ENCODE results near the gene ANO1. TPM values are rescaled to one million over a fixed set of nuclear protein-coding genes. Genes with fewer than 3 reads are reported as not detected.
A peak's percentile ranks its signal among the peaks of the same experiment; 100 is the strongest.
"Not testable (repeated sequence)": the region's sequence is repeated elsewhere in the genome, so short reads cannot be mapped to it uniquely, and the experiment has no call there.

Gene ANO1
- total RNA-seq, 1 experiment from 2014 or later, result 8.4 TPM

GRCh38 chr11:70191495-70192140 is 113.5 kb downstream of the ANO1 start:
- peak; percentile 60 for DNase-seq (ENCODE audit: low read depth)

GRCh38 chr11:70192666-70193410 is 114.7 kb downstream of the ANO1 start:
- DNase-seq (ENCODE audit: low read depth), result no peak

GRCh38 chr11:70193411-70194292 is 115.5 kb downstream of the ANO1 start:
- DNase-seq (ENCODE audit: low read depth), result no peak

GRCh38 chr11:70194792-70195791 is 117.0 kb downstream of the ANO1 start:
- no peak for DNase-seq (ENCODE audit: low read depth)

GRCh38 chr11:70200212-70200844 is 122.2 kb downstream of the ANO1 start:
- DNase-seq (ENCODE audit: low read depth), result peak; percentile 68

- DNase-seq (ENCODE audit: low read depth), result not testable (repeated sequence)
Observed at GRCh38 chr11:70201047-70201446, 122.9 kb downstream of the ANO1 start.

GRCh38 chr11:70201882-70202861 is 124.1 kb downstream of the ANO1 start:
- DNase-seq (ENCODE audit: low read depth), result no peak

- peak; percentile 91 for DNase-seq (ENCODE audit: low read depth)
Observed at GRCh38 chr11:70202920-70203750, 125.0 kb downstream of the ANO1 start, which contains the start of gene FADD. Gene FADD, plus strand, starts transcription at chr11:70203296. Its CDS starts 164 bp downstream, at chr11:70203460.

- peak; percentile 90 for DNase-seq (ENCODE audit: low read depth)
Observed at GRCh38 chr11:70203751-70204465, 125.8 kb downstream of the ANO1 start.

- no peak for DNase-seq (ENCODE audit: low read depth)
Observed at GRCh38 chr11:70204466-70204799, 126.3 kb downstream of the ANO1 start.

- DNase-seq (ENCODE audit: low read depth), result peak; percentile 29
Observed at GRCh38 chr11:70205049-70205725, 127.1 kb downstream of the ANO1 start.

- no peak for DNase-seq (ENCODE audit: low read depth)
Observed at GRCh38 chr11:70205766-70206165, 127.6 kb downstream of the ANO1 start.

- no peak for DNase-seq (ENCODE audit: low read depth)
Observed at GRCh38 chr11:70206226-70206981, 128.3 kb downstream of the ANO1 start.

GRCh38 chr11:70206982-70207376 is 128.9 kb downstream of the ANO1 start:
- no peak for DNase-seq (ENCODE audit: low read depth)

- DNase-seq (ENCODE audit: low read depth), result no peak
Observed at GRCh38 chr11:70207531-70208131, 129.5 kb downstream of the ANO1 start.

GRCh38 chr11:70209391-70209912 is 131.3 kb downstream of the ANO1 start:
- no peak for DNase-seq (ENCODE audit: low read depth)

All from RPMI7951 (cell line).